Stimulated activated CD8-positive, alpha-beta memory T cell treated with anti-CD3 and anti-CD28 coated beads, Interleukin-4, amount 100 ng/mL, for 48 hours (primary cell): ENCODE measurements around the gene CCDC188.

Experiments used
- DNase-seq: peaks from one replicate; pipeline ENCODE4 v3.0.0-alpha.2; 2020

CCDC188 gene

GRCh38 chr22:20184501-20185165 lies 33.8 kb upstream of the CCDC188 start:
- DNase-seq = no peak

GRCh38 chr22:20183823-20184222 lies 33.0 kb upstream of the CCDC188 start:
- DNase-seq = no peak

GRCh38 chr22:20183101-20183500 lies 32.2 kb upstream of the CCDC188 start:
- DNase-seq = no peak

GRCh38 chr22:20182365-20182764 lies 31.5 kb upstream of the CCDC188 start:
- no peak for DNase-seq

GRCh38 chr22:20181884-20182236 lies 31.0 kb upstream of the CCDC188 start:
- no peak for DNase-seq

GRCh38 chr22:20181194-20181883 lies 30.5 kb upstream of the CCDC188 start:
- no peak for DNase-seq

GRCh38 chr22:20180640-20181039 lies 29.8 kb upstream of the CCDC188 start:
- peak; percentile 39 for DNase-seq

GRCh38 chr22:20180245-20180630 lies 29.4 kb upstream of the CCDC188 start:
- DNase-seq = peak; percentile 31

- DNase-seq = no peak
These were observed 28.8 kb upstream of the CCDC188 start for GRCh38 chr22:20179455-20180244.

GRCh38 chr22:20178915-20179227 lies 28.0 kb upstream of the CCDC188 start:
- DNase-seq = no peak

- DNase-seq = no peak
These were observed 27.4 kb upstream of the CCDC188 start for GRCh38 chr22:20178075-20178914.

- DNase-seq = no peak
These were observed 26.5 kb upstream of the CCDC188 start for GRCh38 chr22:20177217-20177911.

GRCh38 chr22:20176421-20177085 lies 25.7 kb upstream of the CCDC188 start:
- DNase-seq = no peak

GRCh38 chr22:20175597-20175900 lies 24.7 kb upstream of the CCDC188 start:
- DNase-seq = no peak

GRCh38 chr22:20174785-20175596 lies 24.1 kb upstream of the CCDC188 start:
- DNase-seq = no peak

GRCh38 chr22:20173772-20174171 lies 22.9 kb upstream of the CCDC188 start:
- DNase-seq = no peak

GRCh38 chr22:20173246-20173645 lies 22.4 kb upstream of the CCDC188 start:
- DNase-seq = no peak

GRCh38 chr22:20172141-20172613 lies 21.3 kb upstream of the CCDC188 start:
- no peak for DNase-seq

GRCh38 chr22:20171288-20172140 lies 20.7 kb upstream of the CCDC188 start:
- DNase-seq = no peak

GRCh38 chr22:20170170-20170569 lies 19.3 kb upstream of the CCDC188 start:
- DNase-seq = no peak
